A549 treated with AZD9567 at 1 μM for 4 hours (cell line): ENCODE results near the gene S100A16. TPM values are rescaled to one million over a fixed set of nuclear protein-coding genes. Genes with fewer than 3 reads are reported as not detected.

ENCODE experiments used
- total RNA-seq: library from RNA; stranded (reverse); fragments of 200-300 nt; extraction: Qiagen RNA extraction; gene quantifications from 5 replicates; pipeline ENCODE4 v1.2.3, GENCODE V29; 2022; ENCODE audit not compliant: insufficient read depth

S100A16 gene, protein sequence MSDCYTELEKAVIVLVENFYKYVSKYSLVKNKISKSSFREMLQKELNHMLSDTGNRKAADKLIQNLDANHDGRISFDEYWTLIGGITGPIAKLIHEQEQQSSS
- 405 to 503 TPM (median 489 TPM) in 5 replicates for total RNA-seq

DNA sequence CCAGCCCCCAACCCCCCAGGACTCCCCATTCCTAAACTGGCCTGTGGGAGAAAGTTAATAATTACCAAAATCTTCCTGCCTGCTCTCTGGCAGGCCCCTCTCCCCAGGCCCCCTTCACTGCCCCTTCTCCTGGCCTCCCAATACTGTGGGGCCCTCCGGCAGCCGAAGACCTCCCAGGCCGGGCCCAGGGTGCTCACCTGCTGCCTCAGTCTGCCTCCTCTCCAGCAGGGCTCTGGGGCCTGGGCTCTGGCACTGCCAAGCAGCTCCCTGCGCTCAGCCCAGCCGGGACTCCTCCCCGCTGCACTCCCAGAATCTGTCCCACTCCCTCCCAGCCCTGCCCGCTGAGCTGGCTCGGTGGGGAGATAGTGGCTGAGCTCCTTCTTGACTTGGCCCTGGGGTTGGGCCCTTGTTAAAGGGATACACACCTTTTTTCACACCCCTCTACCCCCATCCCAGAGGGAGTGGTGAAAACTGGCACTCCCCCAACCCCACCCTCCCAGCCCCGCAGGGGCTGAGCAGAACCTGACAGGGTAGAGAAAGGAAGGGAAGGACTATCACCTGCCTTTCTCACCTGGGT, at the start of gene S100A16:
Gene S100A16, minus strand, starts transcription at position 383 of the 577 bp plus-strand sequence. CDS start 4,986 bp downstream, outside the sequence.

DNA sequence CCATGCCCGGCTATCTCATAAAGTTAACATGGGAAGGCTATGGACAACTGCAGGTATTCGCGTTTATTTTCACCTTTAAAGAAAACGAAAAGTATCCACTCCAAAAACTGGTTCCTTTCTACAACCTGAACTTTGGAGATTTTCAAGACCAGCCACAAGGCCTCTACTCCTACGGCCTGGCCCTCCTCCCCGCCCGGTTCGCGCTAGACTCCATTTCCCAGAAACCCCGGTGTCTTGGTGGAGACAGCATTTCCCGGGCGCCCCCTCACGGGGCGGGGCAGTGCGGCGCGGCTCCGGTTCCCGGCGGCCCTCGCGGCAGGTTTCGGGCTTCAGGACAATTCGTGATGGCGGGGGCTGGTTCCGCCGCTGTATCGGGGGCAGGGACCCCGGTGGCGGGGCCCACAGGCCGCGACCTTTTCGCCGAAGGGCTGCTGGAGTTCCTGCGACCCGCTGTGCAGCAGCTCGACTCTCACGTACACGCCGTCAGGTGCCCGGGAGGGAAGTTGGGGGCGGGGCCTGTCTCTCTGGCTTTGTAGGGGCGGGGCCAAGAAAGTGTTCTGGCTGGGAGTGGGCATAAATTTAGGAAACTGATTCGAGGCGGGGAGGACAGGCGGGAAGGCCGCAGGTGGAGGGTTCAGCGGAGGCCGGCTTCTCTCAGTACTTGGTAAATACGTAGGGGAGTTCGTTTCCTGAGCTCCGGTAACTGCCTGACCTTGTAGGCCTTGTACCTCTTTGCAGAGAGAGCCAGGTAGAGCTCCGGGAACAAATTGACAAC, 45.6 kb upstream of the S100A16 start, which contains the start of gene SNAPIN:
Gene SNAPIN, plus strand, starts transcription at position 304 of the 775 bp plus-strand sequence. Its CDS starts 41 bp downstream, at position 345.

DNA sequence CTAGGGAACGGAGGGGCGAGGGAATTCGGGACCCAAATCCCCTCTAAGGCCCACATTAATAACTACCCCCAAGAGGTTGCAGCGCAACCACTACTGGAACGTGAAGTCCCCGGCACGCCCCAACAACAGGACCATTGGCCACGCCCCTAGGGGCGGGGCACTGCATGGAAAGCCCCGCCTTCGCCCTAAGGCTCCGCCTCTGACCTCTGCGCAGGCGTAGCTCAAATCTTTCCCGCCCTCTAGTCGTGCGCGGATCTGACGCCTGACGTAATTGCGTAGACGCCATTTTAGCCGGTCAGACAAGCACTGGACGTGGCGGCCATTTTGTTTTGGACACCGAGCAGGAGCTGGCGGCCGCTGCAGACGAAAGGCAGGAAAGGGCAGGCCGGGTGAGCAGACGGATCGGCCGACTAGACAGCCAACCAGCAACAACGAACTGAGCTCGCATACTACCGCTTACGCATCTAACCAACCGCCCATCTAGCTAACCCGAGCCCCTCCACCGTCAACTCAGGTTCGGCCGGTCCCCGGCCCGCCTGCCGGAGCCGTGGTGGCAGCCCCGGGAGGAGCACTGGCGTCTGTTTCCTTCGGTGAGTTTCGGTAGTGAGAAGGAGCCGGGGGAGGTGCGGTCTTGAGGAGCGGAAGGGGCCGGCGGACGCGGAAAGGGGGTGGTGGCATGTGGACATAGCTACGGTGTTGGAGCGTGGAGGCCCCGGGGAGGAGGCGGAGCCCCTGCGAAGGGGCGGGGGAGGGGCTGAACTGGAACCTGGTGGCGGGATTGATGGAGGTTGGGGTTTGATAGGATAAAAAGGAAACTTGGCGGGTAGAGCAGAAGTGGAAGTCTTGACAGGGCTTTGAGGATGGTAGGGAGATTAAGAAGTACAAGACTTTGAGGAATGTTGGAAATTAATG, 21.1 kb upstream of the S100A16 start, which contains the start of gene CHTOP:
Gene CHTOP, plus strand, starts transcription at position 313 of the 912 bp plus-strand sequence. CDS start 2,523 bp downstream, outside the sequence.

DNA sequence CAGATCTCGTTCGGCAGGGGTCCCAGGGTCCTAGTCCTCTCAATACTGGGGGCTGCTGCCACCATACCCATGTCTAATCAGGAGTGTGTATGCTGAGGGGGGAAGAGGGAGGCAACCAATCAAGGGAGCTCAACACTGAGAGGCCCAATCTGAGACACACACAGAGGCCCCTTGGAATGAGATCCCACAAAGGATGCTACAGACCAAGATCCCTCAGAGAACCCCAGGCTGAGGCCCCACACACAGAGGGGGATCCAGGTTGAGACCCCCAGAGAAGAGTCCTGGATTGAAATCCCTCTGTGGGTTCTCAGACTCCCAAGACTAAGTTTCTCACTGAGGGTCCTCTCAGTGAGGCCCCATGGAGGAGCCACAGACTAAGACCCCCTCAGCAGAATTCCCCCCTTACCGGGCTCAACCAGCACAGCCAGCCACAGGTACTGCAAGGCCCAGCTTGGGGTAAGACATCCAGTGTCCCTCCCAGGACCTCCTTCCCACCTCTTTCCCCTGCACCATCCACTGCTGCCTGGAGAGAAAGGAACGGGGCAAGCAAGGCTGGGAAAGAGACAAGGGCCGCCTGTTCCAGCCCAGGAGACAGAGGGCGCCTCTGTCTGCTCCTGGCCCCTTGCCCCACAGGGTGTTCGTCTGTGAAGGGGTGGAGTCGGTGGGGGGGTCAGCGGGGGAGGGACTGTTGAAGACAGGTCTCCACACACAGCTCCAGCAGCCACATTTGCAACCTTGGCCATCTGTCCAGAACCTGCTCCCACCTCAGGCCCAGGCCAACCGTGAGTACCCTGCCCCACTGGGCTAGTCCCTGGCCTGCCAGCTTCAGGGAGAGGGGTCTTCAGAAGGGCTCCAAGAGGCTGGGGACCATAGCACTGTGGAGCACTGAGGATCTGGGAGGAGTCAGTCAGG, 15.0 kb upstream of the S100A16 start, which contains the start of gene S100A1:
Gene S100A1, plus strand, starts transcription at position 720 of the 912 bp plus-strand sequence. CDS start 2,088 bp downstream, outside the sequence.

DNA sequence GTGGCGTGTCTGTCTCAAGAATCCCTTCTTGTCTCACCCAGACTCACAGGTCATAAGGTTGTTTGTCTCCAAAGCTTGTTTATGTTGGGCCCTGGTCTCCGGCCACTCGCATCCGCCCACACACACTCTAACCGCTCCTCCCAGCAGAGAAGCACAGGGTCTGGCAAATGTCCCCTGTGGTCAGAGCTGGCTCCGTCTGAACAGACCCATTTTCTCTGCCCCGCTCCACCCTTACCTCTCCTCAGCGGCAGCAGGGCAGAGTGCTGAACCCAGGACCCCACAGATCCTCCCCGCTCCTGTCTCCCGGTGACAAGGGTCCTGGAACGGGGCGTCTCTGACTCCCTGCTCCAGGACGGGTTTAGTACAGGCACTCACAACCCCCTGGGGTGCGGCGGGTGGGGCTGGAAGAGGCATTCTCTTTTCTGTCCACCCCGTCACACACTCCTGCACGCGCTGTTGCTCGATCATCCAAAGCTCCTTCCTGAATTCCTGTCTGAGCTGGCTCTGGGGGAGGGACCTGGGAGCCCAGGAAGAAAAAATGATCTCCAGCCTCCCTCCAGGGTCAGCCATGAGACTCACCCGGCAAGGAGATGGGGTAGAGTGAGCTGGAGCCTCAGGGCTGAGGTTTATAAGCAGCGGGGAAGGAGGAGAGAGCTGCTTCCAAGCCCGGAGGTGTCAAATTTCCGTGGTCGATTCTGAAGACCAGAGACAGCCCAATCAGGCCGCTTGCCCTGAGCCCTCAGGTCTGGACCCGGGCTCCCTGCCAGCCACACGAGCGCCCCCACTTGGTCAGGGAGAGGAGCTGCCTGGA, 14.2 kb upstream of the S100A16 start, which contains the start of gene S100A13:
Gene S100A13, minus strand, starts transcription at position 602 of the 811 bp plus-strand sequence. CDS start 1,033 bp downstream, outside the sequence.

DNA sequence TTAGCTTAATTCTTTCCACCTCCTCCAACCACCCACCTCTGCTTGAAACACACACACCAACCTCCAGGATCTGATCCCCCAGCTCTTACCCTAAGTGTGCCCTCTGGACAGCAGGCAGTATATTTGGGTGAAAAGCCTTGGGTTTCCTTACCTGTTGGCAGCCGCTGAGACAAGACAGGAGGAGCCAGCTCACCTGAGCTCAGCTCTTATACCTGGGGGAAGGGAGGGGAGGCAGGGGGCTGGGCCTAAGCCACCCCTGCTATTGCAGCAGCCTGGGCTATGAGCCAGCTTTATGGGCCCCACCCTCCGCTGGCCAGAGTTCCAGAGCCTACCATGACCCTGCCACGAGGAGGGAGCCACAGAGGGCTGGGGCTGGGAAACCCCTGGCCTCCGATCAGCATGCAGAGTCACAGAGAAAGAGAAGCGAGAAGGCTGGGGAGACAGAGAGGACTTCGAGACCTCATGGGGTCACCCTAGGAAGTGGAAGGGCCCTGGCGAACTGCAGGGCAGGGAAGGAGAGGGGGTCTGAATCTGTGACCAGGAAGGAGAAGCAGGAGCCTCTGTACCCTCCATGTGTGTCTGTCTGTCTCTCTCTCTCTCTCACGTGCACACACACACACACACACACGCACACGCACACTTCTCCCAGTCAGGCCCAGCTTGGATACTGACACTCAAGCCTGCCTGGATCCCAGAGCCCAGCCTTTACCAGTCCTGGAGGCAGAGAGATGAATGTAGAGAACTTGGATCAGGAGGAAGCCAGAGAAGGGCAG, 3.4 kb upstream of the S100A16 start, which contains the start of gene S100A14:
Gene S100A14, minus strand, starts transcription at position 182 of the 773 bp plus-strand sequence. CDS start 467 bp downstream, outside the sequence.

DNA sequence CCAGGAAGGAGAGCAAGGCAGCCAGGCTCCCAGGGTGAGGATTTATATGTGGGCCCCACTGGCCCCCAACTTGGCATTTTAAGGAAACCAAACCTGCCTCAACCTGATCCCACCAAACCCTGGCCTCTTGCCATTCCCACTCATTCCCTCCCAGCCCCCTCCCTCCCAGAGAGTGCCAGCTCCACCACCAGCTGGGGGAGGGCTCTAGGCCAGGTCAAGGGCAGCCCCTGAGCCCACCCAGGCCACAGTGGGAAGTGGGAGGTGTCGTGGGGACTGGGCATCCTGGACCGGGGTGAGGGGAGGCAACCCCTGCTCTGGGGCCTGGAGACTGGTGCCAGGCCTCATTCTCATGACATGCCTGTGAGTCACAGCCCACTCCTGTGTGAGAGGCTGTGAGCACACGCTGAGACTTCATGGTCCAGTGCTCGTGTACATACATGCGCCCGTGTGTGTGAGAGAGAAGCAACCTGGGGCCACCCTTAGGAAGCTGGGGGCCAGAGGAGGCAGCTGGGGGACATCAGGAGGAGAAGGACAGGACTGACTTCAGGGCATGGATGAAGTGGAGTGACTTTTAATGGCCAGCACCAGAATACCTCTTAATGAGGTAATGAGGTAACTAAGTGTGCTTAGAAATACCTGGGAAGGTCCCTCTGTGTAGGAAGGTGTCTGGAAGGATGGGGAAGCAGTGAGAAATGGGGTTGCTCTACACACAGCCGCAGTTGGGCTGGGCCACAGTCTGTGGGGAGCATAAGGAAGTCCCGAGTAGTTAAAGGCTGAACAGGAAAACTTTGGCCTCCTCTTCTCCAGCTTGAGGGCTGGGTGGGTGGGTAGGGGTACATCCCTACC, 47.2 kb downstream of the S100A16 start, which contains the start of gene S100A2:
Gene S100A2, minus strand, starts transcription at position 316 of the 846 bp plus-strand sequence. CDS start 1,967 bp downstream, outside the sequence.

Other genes starting within 250 kb of the S100A16 start
- not detected in 5 replicates for gene S100A12, start 237.5 kb downstream of the S100A16 start, total RNA-seq
- not detected in 5 replicates for gene S100A8, start 222.1 kb downstream of the S100A16 start, total RNA-seq
- not detected in 5 replicates for gene S100A7A, start 196.6 kb downstream of the S100A16 start, total RNA-seq
- not detected in 5 replicates for gene S100A7, start 152.5 kb downstream of the S100A16 start, total RNA-seq
- gene S100A6, start 77.1 kb downstream of the S100A16 start, total RNA-seq, result 3,026 to 3,713 TPM (median 3,617 TPM) in 5 replicates
- 0.74 to 1.7 TPM (median 0.84 TPM) in 4 of 5 replicates, not detected in the other for gene S100A5, start 72.2 kb downstream of the S100A16 start, total RNA-seq
- 1,162 to 1,829 TPM (median 1,676 TPM) in 5 replicates for gene S100A4, start 67.3 kb downstream of the S100A16 start, total RNA-seq
- 81.6 to 99.0 TPM (median 94.1 TPM) in 5 replicates for gene S100A3, start 63.9 kb downstream of the S100A16 start, total RNA-seq
- gene S100A2, start 47.3 kb downstream of the S100A16 start, total RNA-seq, result 10.6 to 29.6 TPM (median 22.2 TPM) in 5 replicates
- gene S100A14, start 3.2 kb upstream of the S100A16 start, total RNA-seq, result 0.18 to 0.52 TPM (median 0.31 TPM) in 4 of 5 replicates, not detected in the other
- 131 to 188 TPM (median 175 TPM) in 5 replicates for gene S100A13, start 14.4 kb upstream of the S100A16 start, total RNA-seq
- 0.39 to 0.88 TPM (median 0.53 TPM) in 4 of 5 replicates, not detected in the other for gene S100A1, start 15.3 kb upstream of the S100A16 start, total RNA-seq
- gene CHTOP, start 20.9 kb upstream of the S100A16 start, total RNA-seq, result 77.8 to 88.2 TPM (median 79.7 TPM) in 5 replicates
- 55.6 to 63.8 TPM (median 58.8 TPM) in 5 replicates for gene SNAPIN, start 45.6 kb upstream of the S100A16 start, total RNA-seq
- 268 to 304 TPM (median 275 TPM) in 5 replicates for gene ILF2, start 57.9 kb upstream of the S100A16 start, total RNA-seq
- 1.2 to 1.4 TPM (median 1.3 TPM) in 4 of 5 replicates, not detected in the other for gene NPR1, start 65.6 kb upstream of the S100A16 start, total RNA-seq
- 14.8 to 16.4 TPM (median 15.0 TPM) in 5 replicates for gene INTS3, start 114.9 kb upstream of the S100A16 start, total RNA-seq
- 0.90 to 1.1 TPM (median 0.93 TPM) in 4 of 5 replicates, not detected in the other for gene SLC27A3, start 162.3 kb upstream of the S100A16 start, total RNA-seq